HL-60 (cell line): ENCODE results near the gene KCNJ11.

Experiments used
- DNase-seq, 2 experiments: peaks; one replicate each; pipeline ENCODE4 v3.0.0-alpha.2; 2010 to 2020; ENCODE audit warnings: low read depth in 1 of 2, low spot score in 1 of 2
- H3K27ac ChIP-seq: fragments of 250-450 bp; sonication (Bioruptor Pico); replicated peaks from 2 replicates; pipeline ENCODE4 v1.5.1; 2020; ENCODE audit warnings: mild to moderate bottlenecking, moderate library complexity
- H3K27me3 ChIP-seq: fragments of 250-450 bp; sonication (Bioruptor Pico); 2 replicates; pipeline ENCODE4 v1.5.1; 2021; ENCODE audit warnings: mild to moderate bottlenecking, moderate library complexity; ENCODE audit not compliant: insufficient read depth, poor library complexity, severe bottlenecking
- H3K4me3 ChIP-seq: replicated peaks from 2 replicates; pipeline ENCODE4 v1.5.1; 2011; ENCODE audit warnings: mild to moderate bottlenecking, control low read depth, low read length; ENCODE audit not compliant: insufficient read depth
- CTCF ChIP-seq: IDR thresholded peaks from one replicate; pipeline ENCODE4 v1.5.1; 2011; ENCODE audit warnings: low read length, control low read depth, inconsistent platforms; ENCODE audit not compliant: insufficient read depth
- GABPA ChIP-seq: IDR thresholded peaks from 2 replicates; pipeline ENCODE4 v1.6.1; 2012; ENCODE audit warnings: low read depth
- POLR2AphosphoS5 ChIP-seq: IDR thresholded peaks from 2 replicates; pipeline ENCODE4 v1.6.1; 2012; ENCODE audit warnings: low read depth
- REST ChIP-seq: IDR thresholded peaks from 2 replicates; pipeline ENCODE4 v1.6.1; 2012; ENCODE audit warnings: low read depth; ENCODE audit not compliant: insufficient replicate concordance
- SPI1 ChIP-seq: IDR thresholded peaks from 2 replicates; pipeline ENCODE4 v1.6.1; 2012; ENCODE audit warnings: low read depth, mild to moderate bottlenecking, borderline replicate concordance

KCNJ11 gene

DNA sequence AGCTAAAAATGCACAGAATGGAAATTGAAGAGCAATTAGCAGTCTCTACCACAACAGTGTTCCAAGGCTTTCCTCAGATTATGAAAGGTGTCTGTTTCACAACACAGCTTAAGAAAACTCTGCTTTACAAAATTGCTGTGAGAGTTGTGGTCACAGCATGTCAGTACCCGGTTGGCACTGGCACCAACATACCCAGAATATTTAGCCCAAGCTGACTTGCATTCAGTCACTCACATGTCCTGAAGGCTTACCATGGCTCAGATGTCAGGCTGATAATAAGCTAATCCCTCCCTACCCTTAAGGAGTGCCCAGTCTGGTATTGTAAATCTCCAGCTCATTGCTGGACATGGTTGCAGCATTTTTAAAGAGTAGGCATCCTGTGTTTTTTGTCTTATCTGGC lies 22.0 kb downstream of the KCNJ11 start:
- no peak for TF ChIP-seq CTCF
- TF ChIP-seq REST: no peak
- no peak for TF ChIP-seq POLR2AphosphoS5
- TF ChIP-seq GABPA: no peak
- TF ChIP-seq SPI1: no peak
- DNase-seq: peak in 1 of 2 experiments; percentile 71
- peak overlapping the region; percentile 14 for H3K27ac ChIP-seq
- no peaks in the 10 kb centered on the region for H3K27me3 ChIP-seq
- H3K4me3 ChIP-seq: no peak overlapping the region

DNA sequence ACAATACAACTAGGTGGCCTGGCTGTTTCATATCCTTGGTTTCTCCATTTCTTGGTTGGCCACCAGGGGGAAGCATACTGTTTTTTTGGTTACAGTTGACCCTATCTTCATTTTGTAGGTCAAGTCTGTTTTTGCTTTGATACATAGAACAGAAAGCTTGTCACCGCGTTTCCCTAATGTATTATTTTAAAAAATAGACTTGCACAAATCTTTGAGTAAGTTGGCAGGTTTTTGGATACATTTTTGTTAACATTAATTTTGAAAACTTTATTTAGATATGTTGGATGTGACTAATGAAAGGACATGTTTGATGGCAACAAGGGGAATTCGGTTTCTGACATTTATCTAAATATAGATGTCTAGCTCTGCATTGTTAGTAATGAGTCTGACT lies 33.9 kb downstream of the KCNJ11 start:
- peak overlapping the region; percentile 50 for H3K4me3 ChIP-seq
- DNase-seq: peak; percentile 55 to 88
- H3K27me3 ChIP-seq: no peaks in the 10 kb centered on the region
- H3K27ac ChIP-seq: peak overlapping the region; percentile 92; the same call in 1 of the 2 replicates
- TF ChIP-seq CTCF (peak; percentile 56), SPI1 (no peak)

GRCh38 chr11:17353821-17354600 lies 34.4 kb downstream of the KCNJ11 start:
- Histone ChIP-seq H3K27me3 (no peaks in the 10 kb centered on the region), H3K4me3 (peak overlapping the region; percentile 50), H3K27ac (peak overlapping the region; percentile 92)
- no peak for DNase-seq
- TF ChIP-seq CTCF: no peak
- TF ChIP-seq POLR2AphosphoS5: no peak
- peak; percentile 17 for TF ChIP-seq REST
- 0 out of 2 replicates have a peak, but pooled peaks have one; percentile 28 for TF ChIP-seq GABPA
- TF ChIP-seq SPI1: no peak
